Esophagus muscularis mucosa (tissue), 4 donors: ENCODE results near the gene TBCD. TPM values are rescaled to one million over a fixed set of nuclear protein-coding genes. Genes with fewer than 3 reads are reported as not detected.

ENCODE experiments used
- DNase-seq: peaks from one replicate; pipeline ENCODE4 v3.0.0-alpha.2; 2017; ENCODE audit errors: extremely low spot score
- H3K27ac ChIP-seq, 4 donors: fragments of 200-600 bp; sonication (generic); replicated peaks in 1 of 4; 1 replicate in 3 of 4; 2 replicates in 1 of 4; pipeline ENCODE4 v1.5.1; 2016 to 2019; ENCODE audit warnings: mild to moderate bottlenecking in 1 of 4
- H3K27me3 ChIP-seq, 4 donors: fragments of 200-600 bp; sonication (generic); one replicate each; pipeline versions ENCODE4 v1.5.1 to v1.6.0; 2016 to 2019
- H3K36me3 ChIP-seq, 4 donors: fragments of 200-600 bp; sonication (generic); one replicate each; pipeline ENCODE4 v1.5.1; 2016 to 2019
- H3K4me1 ChIP-seq, 4 donors: fragments of 200-600 bp; sonication (generic); one replicate each; pipeline ENCODE4 v1.5.1; 2016 to 2019
- H3K4me3 ChIP-seq, 4 donors: fragments of 200-600 bp; sonication (generic); 1 replicate in 2 of 4; 2 replicates in 2 of 4; pipeline ENCODE4 v1.5.1; 2016 to 2019; ENCODE audit warnings: mild to moderate bottlenecking in 4 of 4, moderate library complexity in 1 of 4
- H3K9me3 ChIP-seq, 4 donors: fragments of 200-600 bp; sonication (generic); 1 replicate in 3 of 4; 2 replicates in 1 of 4; pipeline ENCODE4 v1.5.1; 2016 to 2019
- EP300 ChIP-seq: sonication (generic); formaldehyde crosslinking; IDR thresholded peaks from one replicate; pipeline ENCODE4 v1.6.1; 2017; ENCODE audit warnings: antibody characterized with exemption
- POLR2A ChIP-seq: fragments of 450-650 bp; IDR thresholded peaks from one replicate; pipeline ENCODE4 v1.6.1; 2017; ENCODE audit warnings: antibody characterized with exemption, moderate library complexity, mild to moderate bottlenecking, low read depth
- POLR2AphosphoS5 ChIP-seq, 2 donors: sonication (generic); formaldehyde crosslinking; IDR thresholded peaks; one replicate each; pipeline ENCODE4 v1.6.1; 2017; ENCODE audit warnings: antibody characterized with exemption in 2 of 2
- WGBS: methylation state at CpG from one replicate; pipeline ENCODE4 v1.1.5; 2018; 5-methylcytosine and 5-hydroxymethylcytosine counted together
- intact Hi-C: fragments of 100-400 bp; cut with DNase I; formaldehyde crosslinking; loops from one replicate; pipeline ENCODE4 v1.15.1; 2023
- total RNA-seq, 4 donors: library from RNA; depleted of rRNA; stranded (reverse); fragments of >200 nt; gene quantifications; one replicate each; pipeline versions ENCODE4 v1.1.0 to v1.2.1, GENCODE V29; 2016
- TF ChIP-seq, protein P1 (sequence below), 3 experiments: fragments of 200-600 bp in 2 of 3; fragments of 450-650 bp in 1 of 3; sonication (generic) in 2 of 3; IDR thresholded peaks; one replicate each; pipeline ENCODE4 v1.5.1; 2017 to 2019; ENCODE audit warnings: antibody characterized with exemption in 3 of 3, mild to moderate bottlenecking in 2 of 3, moderate library complexity in 1 of 3

Gene TBCD
- total RNA-seq, 4 donors from 2014 or later = 38.1 to 56.7 (median 53.6) TPM

DNA sequence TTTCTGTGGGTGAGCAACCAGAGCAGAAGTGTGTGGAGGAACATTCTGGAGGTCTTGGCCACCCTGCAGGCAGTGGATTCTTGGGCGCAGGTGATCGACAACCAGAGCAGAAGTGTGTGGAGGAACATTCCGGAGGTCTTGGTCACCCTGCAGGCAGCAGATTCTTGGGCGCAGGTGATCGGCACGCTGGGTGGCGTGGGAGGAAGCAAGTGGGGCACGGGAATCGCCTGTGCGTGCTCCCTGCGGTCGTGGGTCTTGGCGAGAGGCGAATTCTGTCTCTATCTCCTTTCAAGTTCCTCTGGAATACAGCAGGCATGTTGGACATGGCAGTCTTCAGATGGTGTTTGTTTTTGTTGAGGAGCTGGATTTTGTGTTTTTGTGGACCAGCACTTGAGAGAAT, 118.7 kb downstream of the TBCD start:
- TF ChIP-seq, protein P1, sequence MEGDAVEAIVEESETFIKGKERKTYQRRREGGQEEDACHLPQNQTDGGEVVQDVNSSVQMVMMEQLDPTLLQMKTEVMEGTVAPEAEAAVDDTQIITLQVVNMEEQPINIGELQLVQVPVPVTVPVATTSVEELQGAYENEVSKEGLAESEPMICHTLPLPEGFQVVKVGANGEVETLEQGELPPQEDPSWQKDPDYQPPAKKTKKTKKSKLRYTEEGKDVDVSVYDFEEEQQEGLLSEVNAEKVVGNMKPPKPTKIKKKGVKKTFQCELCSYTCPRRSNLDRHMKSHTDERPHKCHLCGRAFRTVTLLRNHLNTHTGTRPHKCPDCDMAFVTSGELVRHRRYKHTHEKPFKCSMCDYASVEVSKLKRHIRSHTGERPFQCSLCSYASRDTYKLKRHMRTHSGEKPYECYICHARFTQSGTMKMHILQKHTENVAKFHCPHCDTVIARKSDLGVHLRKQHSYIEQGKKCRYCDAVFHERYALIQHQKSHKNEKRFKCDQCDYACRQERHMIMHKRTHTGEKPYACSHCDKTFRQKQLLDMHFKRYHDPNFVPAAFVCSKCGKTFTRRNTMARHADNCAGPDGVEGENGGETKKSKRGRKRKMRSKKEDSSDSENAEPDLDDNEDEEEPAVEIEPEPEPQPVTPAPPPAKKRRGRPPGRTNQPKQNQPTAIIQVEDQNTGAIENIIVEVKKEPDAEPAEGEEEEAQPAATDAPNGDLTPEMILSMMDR (IDR thresholded peaks at IDR 0.05) = no peak
- Histone ChIP-seq H3K36me3 (peaks cover 14 to 48% (median 34%) of the 10 kb centered on the region in 4 donors), H3K9me3 (no peaks in the 10 kb centered on the region), H3K4me1 (peaks cover 26 to 42% (median 35%) of the 10 kb centered on the region in 4 donors), H3K4me3 (no peak overlapping the region), H3K27me3 (no peaks in the 10 kb centered on the region), H3K27ac (peak overlapping the region in 1 of 4 donors; percentile 10)
- DNase-seq = no peak
- WGBS = 93% methylated on average over 14 of the region's 14 CpGs
- intact Hi-C loops = loop anchor here (10.0 kb wide), 1 partner anchor 86 kb away; no protein-coding TSS in a partner anchor

GRCh38 chr17:82871056-82871775, 119.4 kb downstream of the TBCD start:
- no peak for DNase-seq
- Histone ChIP-seq H3K4me3 (no peak overlapping the region), H3K36me3 (peaks cover 14 to 48% (median 34%) of the 10 kb centered on the region in 4 donors), H3K27ac (peak overlapping the region in 2 of 4 donors; percentile 52 to 61), H3K27me3 (no peaks in the 10 kb centered on the region), H3K4me1 (peaks cover 32 to 46% (median 39%) of the 10 kb centered on the region in 4 donors), H3K9me3 (no peaks in the 10 kb centered on the region)
- intact Hi-C loops = loop anchor here (10.0 kb wide), 1 partner anchor 86 kb away; no protein-coding TSS in a partner anchor
- WGBS = 91% methylated on average over 24 of the region's 31 CpGs
- no peak for TF ChIP-seq POLR2A
- TF ChIP-seq, protein P1 (IDR thresholded peaks at IDR 0.05) = no peak
- TF ChIP-seq POLR2AphosphoS5 (IDR thresholded peaks at IDR 0.05) = peak; percentile 34 to 36
- TF ChIP-seq EP300 = no peak

DNA sequence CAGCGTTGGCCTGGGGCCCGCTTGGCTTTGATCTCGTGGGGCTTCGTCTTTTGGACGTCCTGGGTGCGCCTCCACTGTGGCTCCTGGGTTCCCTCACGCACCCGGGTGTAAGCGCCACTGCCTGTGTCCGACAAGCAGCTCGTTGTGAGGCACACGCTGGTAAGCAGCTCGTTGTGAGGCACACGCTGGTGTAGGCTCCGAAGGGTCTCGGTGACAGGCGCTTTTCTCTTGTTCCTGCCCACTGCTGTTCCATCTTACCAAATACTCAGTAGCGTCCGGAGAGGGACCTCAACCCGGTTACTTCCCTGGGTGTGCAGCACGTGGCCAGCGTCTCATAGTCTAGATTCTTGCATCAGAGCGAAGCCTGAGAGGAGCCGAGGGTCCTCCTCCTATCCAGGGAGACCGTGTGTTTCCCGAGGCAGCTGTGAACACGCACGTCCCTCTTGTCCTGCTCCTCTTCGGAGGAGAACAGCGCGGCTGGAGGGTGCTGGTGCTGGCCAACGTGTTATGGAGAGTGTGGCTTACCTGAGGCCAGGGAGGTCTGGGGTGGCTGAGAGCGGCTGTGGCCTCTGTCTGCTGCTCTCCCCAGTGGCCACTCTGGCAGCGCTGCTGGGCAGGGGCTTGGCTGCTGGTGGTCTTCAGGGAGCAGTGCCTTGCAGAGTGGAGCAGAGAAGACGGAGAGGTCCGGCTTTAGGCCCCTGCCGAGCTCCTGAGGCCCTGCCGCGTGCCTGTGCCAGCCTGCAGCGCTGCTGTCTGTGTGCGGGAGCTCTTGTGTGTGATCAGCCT, 120.1 kb downstream of the TBCD start:
- no peak for TF ChIP-seq POLR2A
- H3K4me1 ChIP-seq = peaks cover 32 to 46% (median 39%) of the 10 kb centered on the region in 4 donors
- peak overlapping the region in 2 of 4 donors; percentile 52 to 61 for H3K27ac ChIP-seq
- no peaks in the 10 kb centered on the region for H3K9me3 ChIP-seq
- WGBS = 86% methylated on average over 24 of the region's 41 CpGs
- H3K27me3 ChIP-seq = no peaks in the 10 kb centered on the region
- peaks cover 14 to 43% (median 34%) of the 10 kb centered on the region in 4 donors for H3K36me3 ChIP-seq
- DNase-seq = no peak
- no peak overlapping the region for H3K4me3 ChIP-seq
- intact Hi-C loops = loop anchor here (10.0 kb wide), 1 partner anchor 87 kb away; no protein-coding TSS in a partner anchor

DNA sequence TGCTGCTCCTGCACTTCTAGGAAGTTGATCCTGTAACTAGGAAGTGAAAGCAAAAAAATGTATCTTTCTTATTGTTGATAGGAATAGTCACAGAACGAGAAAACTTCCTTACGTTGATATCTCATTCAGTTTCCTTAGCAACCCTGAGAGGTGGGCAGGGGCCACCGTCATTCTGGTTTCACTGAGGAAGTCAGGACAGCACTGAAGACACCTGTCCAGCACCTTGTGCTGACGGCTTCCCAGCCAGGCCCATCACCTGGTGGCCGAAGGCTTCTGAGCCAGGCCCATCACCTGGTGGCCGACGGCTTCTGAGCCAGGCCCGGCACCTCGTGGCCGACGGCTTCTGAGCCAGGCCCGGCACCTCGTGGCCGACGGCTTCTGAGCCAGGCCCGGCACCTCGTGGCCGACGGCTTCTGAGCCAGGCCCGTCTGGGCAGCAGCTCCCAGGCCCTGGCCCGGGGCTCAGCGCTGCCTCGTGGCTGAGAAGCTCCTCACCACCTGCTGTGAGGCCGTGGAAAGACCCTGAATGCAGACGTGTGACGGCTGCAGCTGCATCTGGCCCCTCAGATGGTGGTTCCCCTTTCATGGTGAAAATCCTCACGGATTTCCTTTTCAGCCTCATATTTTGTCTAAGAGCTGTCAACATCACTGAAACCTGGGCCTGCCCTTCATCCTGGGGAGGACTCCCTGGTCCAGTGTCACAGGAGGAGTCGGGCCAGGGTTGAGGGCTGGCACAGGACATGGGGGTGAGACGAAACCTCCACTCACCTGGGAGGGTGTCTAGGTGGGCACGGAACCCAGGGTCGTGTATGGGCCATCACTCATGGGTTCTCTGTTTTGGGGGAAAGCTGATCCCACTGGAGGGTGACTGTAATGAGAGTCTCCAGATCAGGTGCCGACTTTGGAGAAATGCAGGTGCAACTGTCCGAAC, 121.0 kb downstream of the TBCD start:
- Histone ChIP-seq H3K9me3 (no peaks in the 10 kb centered on the region), H3K4me1 (peaks cover 32 to 46% (median 42%) of the 10 kb centered on the region in 4 donors), H3K36me3 (peaks cover 14 to 40% (median 34%) of the 10 kb centered on the region in 4 donors), H3K27ac (no peak overlapping the region), H3K4me3 (no peak overlapping the region), H3K27me3 (no peaks in the 10 kb centered on the region)
- WGBS = 89% methylated on average over 15 of the region's 33 CpGs
- no peak for DNase-seq
- intact Hi-C loops = loop anchor here (10.0 kb wide), 1 partner anchor 88 kb away; no protein-coding TSS in a partner anchor
- TF ChIP-seq, protein P1 (IDR thresholded peaks at IDR 0.05) = no peak
- TF ChIP-seq EP300 = no peak
- TF ChIP-seq POLR2AphosphoS5 (IDR thresholded peaks at IDR 0.05) = no peak
- TF ChIP-seq POLR2A = no peak
